ENCODE results near the gene THUMPD3.

THUMPD3 gene

DNA sequence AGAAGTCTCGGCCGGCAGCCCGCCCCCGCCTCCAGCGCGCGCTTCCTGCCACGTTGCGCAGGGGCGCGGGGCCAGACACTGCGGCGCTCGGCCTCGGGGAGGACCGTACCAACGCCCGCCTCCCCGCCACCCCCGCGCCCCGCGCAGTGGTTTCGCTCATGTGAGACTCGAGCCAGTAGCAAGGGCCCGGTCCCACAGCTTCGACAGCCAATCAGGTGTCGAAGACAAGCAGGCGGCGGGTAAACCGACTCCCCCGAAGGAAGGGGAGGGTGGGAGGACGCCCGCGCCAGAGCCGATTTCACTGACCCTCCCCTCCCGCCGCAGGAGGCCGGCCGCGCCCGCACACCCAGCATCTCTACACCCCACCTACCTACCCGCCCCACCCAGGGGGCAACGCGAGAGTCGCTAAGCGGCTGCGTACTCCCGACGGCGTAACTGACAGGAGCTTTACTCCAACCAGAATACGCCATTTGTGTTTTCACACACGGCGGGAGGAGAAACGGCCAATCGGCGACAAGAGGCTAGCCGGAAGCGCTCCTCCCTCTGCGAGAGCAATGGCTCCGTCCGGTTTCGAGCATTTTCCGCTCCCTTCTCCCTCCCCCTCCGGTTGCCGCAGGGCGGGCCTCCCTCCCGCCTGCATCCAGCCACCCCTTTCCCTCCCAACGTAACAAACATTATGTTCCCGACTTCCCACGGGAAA is 33.9 kb downstream of the THUMPD3 start:
- in situ Hi-C loops (cut with MboI; ENCODE audit: low sequenced_read_pairs): no loop called here

DNA sequence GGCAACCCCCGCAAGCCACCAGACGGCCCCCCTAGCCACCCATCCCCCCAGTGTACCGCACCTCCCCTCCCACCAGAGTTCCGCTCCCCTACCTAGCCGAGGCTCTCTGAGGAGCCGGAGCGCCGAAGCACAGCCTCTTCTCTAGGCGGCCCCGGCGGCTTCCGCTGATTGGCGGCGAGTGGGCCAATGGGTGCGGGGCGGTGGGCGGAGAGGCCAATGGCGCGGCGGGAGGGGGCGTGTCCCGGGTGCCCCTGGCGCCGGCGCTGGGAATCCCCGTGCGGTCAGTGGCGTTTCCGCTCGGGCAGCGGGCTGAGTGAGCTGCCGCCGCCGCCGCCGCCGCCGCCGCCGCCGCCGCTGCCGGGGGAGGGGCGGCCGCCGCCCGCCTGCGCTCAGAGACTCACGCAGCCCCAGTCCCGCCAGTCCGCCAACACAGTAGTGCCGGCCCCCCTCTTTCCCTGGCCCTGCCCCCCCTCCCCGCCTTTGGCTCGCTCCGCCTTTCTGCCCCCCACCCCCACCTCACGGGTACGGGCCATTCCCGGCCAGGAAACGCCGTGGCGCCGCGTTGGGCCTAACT is 34.6 kb downstream of the THUMPD3 start, which contains the start of gene SETD5:
SETD5 (plus strand) TSS at position 284 of the 574 bp plus-strand sequence. CDS start 31,324 bp downstream, outside the sequence.
- in situ Hi-C loops (cut with MboI; ENCODE audit: low sequenced_read_pairs): no loop called here

DNA sequence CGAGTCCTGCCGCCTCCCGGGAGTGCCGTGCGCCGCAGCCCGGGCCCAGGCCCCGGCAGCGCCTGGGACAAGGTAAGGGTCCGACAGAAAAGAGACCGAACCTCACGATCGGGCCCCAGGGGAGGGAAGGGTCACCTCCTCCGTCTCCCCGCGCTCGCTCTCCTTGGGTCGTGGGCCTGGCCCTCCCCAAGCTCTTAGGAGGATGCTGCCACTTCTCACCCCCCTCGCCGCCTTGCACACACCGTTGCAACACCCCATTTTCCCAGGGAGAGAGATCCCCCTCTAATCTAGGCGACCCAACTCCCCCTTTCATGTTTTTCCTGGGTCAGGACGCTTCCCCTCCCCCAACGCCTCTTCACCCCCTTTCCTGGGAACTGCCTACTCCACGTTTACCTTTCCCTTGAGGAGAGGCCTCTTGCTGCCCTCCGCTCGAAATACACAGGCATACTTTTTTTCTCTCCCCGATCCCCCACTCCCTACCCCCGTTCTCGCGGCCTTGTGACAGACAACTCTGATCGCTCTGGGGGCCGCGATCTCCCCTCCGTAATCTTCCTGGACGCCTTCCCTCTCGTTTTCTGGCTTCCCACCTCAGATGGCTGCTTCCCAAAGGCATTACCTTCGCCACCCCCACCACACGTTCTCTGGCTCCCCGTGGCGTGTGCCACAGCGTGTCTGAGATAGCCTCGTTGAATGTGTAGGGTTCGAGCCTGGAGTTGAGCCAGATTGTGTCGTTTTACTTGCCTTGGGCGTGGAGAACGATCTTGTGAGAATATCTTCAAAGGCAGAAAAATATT is 35.2 kb downstream of the THUMPD3 start:
- in situ Hi-C loops (cut with MboI; ENCODE audit: low sequenced_read_pairs): no loop called here

DNA sequence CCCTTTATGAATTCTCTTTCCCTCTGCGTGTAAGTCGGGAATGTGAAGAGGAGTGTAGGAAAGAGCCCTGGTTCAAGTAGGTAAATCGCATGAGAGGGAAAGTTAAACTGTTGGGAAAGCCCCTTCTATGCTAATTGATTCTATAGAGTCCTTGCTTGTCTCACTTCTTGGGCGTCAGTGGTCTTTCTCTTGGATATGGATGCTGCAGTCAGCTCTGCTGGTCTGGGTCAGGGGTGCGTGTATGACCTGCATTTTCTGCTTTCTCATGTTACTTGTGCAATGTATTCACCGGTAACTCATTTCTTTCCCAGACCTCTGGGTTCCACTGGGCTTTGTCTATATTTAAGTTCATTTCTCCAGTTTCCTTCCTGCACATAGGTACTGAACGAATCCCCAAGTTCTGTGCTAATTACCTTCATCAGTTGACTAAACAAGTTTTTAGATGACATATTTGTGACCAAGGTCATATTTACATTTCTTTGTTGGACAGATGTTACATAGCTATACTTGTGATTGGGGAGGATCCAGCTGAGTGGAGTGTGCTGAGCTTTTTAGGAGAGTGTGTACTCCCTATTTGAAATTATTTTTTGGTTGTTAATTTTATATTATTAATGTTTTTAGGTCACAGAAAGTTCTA is 36.0 kb downstream of the THUMPD3 start:
- in situ Hi-C loops (cut with MboI; ENCODE audit: low sequenced_read_pairs): no loop called here

DNA sequence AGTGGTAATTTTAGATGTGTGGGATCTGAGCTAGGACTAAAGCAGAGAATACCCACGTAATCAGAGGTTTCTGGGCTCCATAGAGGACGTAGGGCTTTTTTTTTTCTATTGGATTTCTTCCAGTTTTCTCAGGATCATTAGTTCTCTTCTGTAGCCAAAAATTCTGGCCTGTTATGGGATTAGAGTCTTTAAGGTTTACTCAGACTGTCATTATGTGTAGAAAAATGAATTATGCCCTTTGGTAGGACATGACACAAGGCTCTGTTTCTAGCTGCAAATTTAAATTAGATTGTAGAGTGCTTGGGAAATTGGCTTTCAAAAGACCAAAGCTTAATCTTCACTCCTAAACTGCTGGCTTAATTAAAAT is 36.5 kb downstream of the THUMPD3 start:
- in situ Hi-C loops (cut with MboI; ENCODE audit: low sequenced_read_pairs): no loop called here

DNA sequence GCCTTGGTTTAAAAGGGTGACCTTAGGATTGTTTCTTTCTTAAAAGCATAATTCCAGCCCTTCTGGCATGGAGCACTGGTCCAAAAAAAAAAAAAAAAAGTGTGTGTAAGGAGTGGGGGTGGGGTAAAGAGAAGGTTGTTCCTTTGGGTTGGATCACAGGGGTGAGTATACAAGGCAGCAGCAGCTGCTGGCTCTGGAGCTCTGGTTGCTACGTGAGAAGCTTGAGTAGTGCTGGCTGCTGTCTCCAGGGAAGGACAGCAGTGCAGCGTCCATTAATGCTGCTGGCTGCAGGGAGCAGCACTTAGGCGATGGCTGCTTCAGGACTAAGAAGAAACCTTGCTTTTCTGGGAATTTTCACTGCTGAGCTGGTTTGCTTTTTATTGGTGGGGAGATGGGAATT is 36.9 kb downstream of the THUMPD3 start:
- in situ Hi-C loops (cut with MboI; ENCODE audit: low sequenced_read_pairs): no loop called here

DNA sequence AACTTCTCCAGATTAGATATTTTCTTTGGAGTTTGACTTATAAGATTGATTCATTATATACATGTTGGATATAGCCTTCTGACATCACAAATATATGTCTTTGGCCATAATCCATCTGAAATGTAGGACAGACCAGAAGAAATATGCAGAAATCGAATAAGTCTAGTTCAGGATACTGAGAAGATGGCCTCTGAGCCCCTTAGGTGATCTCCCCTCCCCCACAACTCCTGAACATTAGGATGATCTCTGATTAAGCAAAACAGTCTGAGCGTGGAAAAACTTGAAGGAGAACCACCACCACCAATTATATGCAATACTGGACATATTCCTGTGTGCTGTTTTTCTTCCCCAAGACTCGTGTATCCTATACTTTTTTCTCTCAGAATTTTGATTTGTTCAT is 37.8 kb downstream of the THUMPD3 start:
- in situ Hi-C loops (cut with MboI; ENCODE audit: low sequenced_read_pairs): no loop called here

DNA sequence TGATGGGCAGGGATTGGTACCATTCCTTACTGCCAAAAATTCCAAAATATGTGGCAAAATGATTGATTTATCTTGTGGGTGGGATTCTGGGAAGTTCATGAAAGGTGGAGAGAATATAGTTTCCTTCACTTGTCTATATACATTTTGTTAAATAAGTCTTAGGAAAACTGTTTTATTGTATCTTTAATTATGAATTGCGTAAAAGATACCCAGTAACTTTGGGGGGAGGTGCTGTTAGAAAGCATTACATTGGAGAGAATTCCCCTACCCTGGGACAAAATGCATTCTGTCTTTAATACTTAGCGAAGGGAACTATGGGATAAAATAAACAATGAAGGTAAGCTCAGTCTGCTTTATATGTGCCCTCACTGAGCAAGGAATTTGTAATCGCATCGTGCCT is 39.1 kb downstream of the THUMPD3 start:
- in situ Hi-C loops (cut with MboI; ENCODE audit: low sequenced_read_pairs): no loop called here

DNA sequence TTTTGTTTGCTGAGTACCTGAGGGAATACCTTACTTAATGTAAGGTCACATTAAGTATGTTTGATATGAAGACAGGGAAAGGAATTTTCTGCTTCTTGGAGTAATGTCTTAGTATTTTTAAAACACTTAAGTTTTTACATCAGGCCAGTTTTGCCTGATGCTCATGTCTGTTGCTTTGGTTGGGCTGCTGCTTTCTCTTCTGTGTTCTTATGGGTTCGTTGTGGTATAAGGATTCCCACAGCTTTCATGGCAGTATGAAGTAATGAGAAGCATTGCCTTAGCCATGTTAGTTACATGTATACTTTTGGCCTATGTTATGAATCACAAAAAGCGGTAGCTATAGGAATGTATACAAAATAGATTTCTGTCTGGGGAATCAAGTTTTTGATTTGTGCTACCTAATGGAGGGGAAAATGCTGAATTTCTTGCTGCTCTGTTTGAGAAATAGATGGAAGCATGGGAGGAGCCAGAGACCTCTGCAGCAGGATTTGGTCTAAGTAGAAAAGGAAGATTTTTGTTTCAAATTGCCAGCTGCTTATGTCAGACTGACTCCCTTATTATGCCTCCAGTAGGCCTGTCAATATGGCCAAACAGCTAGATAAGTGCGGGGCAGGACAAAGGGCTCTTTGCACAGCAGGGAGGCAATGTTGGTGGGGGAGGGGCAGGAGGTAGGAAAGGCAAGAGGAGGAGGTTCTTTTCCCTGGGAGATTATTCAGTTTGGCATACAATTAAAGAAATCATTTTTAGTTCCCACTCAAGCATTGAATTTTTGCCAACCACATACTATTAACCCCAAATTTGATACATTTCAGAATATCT is 39.8 kb downstream of the THUMPD3 start:
- in situ Hi-C loops (cut with MboI; ENCODE audit: low sequenced_read_pairs): no loop called here

DNA sequence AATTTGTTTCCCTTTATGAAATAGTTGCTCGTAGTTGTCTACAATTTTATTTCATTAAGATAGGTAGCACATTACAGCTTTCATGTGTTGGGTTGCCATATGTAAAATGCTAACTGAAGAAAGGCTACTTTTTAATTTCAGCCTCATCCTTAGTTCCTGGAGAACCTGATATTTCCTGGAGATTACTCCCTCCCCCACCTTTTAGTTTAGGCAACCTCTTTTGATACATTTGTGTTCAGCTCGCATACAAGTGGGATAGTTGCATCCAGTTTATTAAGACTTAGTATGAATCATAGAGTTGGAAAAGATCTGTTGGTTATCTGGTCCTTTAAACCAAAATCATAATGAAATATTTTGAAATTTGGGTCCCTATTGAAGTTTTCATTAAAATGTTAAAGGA is 40.6 kb downstream of the THUMPD3 start:
- in situ Hi-C loops (cut with MboI; ENCODE audit: low sequenced_read_pairs): no loop called here

DNA sequence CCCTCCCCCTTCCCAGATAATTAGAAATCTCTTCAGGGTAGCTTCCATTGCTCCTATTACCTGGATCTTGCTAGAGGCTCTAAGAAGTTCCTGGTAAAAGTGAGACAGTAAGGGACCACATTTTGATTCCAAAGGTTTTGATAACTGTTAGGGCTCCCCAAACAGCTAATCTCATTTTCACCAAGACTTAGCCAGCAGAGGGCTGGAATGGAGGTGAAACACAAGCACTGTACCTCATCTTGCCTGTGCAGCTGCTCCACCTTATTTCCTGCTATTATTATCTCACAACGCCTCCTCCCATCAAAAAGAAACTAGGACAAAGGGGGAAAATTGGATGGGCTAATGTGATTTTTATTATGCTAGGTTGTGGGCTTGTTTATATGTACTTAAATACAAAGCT is 41.8 kb downstream of the THUMPD3 start:
- in situ Hi-C loops (cut with MboI; ENCODE audit: low sequenced_read_pairs): no loop called here

DNA sequence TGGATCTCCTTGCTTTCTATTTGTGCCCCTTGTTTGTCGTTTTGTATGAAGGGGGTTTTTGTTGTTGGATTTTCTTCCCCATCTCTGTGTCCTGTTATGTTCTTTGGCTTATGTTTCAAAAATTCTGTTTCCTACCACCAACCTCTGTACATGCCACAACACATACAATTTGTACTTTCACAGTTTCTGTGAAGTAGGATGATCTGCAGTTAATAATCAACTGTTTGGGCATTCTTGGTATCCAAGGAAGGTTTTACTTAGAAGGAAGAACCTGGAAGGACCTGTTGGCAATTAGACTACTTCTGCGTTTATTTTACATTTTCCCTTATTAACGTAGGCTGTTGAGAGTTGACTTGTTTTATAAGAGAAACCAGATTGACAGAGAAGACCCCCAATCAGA is 42.9 kb downstream of the THUMPD3 start:
- in situ Hi-C loops (cut with MboI; ENCODE audit: low sequenced_read_pairs): no loop called here

DNA sequence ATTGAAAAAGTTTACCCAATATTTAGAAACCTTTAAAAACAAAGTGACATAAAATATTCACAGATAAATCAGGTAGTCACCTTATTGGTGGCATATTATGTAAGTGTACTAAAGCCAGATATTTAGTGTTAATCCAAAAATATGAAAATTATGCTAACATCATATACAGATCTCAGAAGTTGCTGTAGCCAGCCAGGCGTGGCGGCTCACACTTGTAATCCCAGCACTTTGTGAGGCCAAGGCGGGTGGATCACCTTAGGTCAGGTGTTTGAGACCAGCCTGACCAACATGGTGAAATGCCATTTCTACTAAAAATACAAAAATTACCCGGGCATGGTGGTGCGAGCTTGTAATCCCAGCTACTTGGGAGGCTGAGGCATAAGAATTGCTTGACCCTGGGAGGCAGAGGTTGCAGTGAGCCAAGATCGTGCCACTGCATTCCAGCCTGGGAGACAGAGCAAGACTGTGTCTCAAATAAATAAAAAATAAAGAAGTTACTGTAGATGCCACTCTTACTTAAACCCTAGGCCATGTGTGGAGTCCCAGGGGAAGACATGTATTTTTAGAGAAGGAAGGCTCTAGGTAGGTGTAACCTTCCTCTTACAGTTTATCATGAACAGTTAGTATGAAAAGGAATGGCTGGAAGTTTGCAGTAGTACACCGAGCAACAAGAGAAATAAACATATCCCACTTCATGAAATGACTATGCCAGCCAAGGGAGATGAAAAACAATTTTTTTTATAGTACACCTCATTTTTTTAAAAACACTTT is 44.2 kb downstream of the THUMPD3 start:
- in situ Hi-C loops (cut with MboI; ENCODE audit: low sequenced_read_pairs): no loop called here

DNA sequence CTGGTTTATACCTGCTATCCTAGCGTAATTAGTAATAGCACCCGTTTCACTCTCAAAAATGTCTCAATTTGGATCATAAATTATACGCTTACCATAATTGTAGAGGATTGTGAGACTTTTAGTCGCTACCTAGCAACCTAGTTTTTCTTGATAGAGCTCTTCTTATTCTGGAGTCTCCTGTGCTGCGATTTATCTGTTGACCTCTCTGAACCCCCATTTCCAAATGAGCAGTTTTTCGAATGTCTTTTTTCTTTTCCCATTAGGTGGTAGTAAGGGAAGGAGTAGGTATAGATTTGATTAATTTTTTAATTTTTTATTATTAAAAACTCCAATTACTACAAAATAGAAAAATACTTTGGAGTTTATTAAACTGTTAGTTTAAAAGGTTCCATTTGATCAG is 45.2 kb downstream of the THUMPD3 start:
- in situ Hi-C loops (cut with MboI; ENCODE audit: low sequenced_read_pairs): no loop called here

DNA sequence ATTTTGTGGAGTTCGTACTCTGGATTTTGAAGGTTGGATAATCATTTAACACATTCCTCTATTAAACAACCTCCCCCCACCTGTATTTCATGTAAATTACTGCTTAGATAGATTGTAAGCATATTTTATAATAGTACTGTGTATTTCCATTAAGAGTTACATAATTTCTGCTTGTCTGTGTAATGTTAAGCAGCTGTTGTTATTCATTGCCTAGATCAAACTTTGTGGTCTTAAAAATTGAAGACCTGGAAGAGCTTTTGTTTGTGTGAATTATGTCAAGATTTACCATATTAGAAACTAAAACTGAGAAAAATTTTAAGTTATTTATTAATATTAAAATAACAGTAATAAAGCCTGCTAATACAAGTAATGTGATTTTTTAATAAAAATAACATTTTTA is 45.7 kb downstream of the THUMPD3 start:
- in situ Hi-C loops (cut with MboI; ENCODE audit: low sequenced_read_pairs): no loop called here

DNA sequence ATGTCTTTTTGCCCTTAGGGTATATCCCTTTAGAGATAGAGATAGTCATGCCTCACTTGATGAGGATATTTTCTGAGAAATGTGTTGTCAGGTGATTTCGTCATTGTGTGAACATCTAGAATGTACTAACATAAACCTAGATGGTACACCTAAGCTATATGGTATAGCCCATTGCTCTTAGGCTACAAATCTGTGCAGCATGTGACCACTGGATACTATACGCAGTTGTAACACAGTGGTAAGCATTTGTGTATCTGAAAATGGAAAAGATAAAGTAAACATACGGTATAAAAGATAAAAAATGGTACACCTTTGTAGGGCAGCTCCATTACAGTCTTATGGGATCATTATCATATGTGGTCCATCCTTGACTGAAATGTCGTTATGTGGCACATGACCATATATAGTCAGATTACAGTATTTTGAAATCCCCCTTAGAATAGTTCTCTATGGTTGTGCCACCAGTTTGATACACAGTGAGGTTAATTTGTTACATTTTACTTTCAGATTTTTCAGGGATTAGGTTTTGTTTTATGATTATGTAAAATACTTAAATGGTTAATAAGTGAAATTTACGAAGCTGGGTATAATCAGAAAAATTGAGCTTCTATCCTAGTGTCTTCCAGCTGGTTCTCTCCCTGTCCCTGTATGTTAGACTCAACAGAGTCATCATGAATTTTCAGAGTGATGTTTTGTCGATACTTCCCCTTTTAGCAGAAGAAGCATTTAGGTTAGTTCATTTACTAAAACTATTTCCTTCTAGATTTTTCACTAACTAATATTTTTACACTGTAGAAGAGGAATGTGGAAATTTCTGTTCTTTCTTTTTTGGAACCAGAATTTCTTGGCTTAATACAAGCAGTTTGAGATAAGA is 47.4 kb downstream of the THUMPD3 start:
- in situ Hi-C loops (cut with MboI; ENCODE audit: low sequenced_read_pairs): no loop called here

DNA sequence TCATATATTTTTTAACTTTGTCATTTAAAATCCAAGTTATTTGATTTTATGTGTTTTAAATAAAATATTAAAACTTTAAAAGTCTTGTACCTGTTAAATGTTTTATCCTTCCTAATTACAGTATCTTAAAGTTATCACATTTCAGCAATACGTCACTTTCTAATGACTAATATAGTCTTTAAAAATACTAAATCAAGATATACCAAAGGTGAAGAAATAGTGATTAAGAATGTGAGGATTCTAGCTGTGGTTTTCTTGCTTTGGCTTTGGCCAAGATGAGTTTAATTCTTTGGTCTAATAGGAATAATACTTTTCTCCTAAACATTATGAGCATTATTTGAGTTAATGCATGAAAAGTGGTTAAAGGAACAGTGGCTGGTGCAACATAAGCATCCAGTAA is 48.4 kb downstream of the THUMPD3 start:
- in situ Hi-C loops (cut with MboI; ENCODE audit: low sequenced_read_pairs): no loop called here

DNA sequence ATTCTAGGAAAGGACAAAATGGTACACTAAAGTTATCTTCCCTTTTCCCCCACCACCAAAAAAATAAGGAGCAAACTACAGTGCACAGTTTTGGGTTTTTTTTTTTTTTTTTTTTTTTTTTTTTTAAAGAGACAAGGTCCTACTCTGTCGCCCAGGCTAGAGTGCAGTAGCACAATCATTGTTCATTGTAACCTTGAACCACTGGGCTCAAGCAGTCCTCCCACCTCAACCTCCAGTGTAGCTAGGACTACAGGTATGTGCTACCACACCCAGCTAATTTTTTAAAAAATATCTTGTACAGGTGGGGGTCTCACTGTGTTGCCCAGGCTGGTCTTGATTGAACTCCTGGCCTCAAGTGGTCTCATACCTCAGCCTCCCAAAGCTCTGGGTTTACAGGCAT is 49.4 kb downstream of the THUMPD3 start:
- in situ Hi-C loops (cut with MboI; ENCODE audit: low sequenced_read_pairs): no loop called here

DNA sequence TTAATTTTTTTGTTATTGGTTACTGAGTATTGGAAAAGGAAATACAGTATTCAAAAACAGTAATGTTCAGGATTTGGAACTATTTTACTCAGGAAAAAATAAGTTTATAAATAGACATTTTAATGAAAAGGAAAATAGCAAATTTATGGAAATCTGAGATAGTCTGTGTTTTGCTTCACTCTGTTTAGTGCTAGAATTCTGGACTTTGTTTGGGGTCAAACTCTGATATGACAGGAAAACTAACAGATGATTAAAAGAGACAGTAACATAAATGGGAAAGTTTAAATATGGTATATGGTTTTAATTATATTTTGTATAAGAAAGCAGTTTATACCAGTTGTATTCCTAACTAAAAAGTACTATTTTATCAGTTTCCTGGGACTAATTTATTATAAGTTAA is 52.0 kb downstream of the THUMPD3 start:
- in situ Hi-C loops (cut with MboI; ENCODE audit: low sequenced_read_pairs): no loop called here

Data from hTERT RPE-1 (cell line).